Measurements from ENCODE around the gene LNPEP.

LNPEP gene

GRCh38 chr5:97070234-97070633 is 134.4 kb downstream of the LNPEP start:
- Histone ChIP-seq H3K27ac (ENCODE audit: low read depth, low read length) (no peak overlapping the region), H3K9me3 (ENCODE audit: control insufficient read depth in 1 of 2, low read length in 2 of 2) (no peaks in the 10 kb centered on the region), H3K4me1 (ENCODE audit: control insufficient read depth in 1 of 2, insufficient read depth in 2 of 2, low read length in 2 of 2) (no peaks in the 10 kb centered on the region), H3K9ac (ENCODE audit: low read depth in 1 of 2, low read length in 2 of 2) (no peak overlapping the region), H3K36me3 (ENCODE audit: control insufficient read depth in 1 of 2, insufficient read depth in 2 of 2, low read length in 2 of 2) (no peaks in the 10 kb centered on the region), H3K27me3 (ENCODE audit: control insufficient read depth in 1 of 2, insufficient read depth in 2 of 2, low read length in 2 of 2) (no peaks in the 10 kb centered on the region), H3K4me3 (ENCODE audit: low read depth in 1 of 2, low read length in 2 of 2) (no peak overlapping the region)

GRCh38 chr5:97071101-97071500 is 135.2 kb downstream of the LNPEP start:
- Histone ChIP-seq H3K36me3 (ENCODE audit: control insufficient read depth in 1 of 2, insufficient read depth in 2 of 2, low read length in 2 of 2) (no peaks in the 10 kb centered on the region), H3K27ac (ENCODE audit: low read depth, low read length) (no peak overlapping the region), H3K4me1 (ENCODE audit: control insufficient read depth in 1 of 2, insufficient read depth in 2 of 2, low read length in 2 of 2) (no peaks in the 10 kb centered on the region), H3K27me3 (ENCODE audit: control insufficient read depth in 1 of 2, insufficient read depth in 2 of 2, low read length in 2 of 2) (no peaks in the 10 kb centered on the region), H3K4me3 (ENCODE audit: low read depth in 1 of 2, low read length in 2 of 2) (no peak overlapping the region), H3K9me3 (ENCODE audit: control insufficient read depth in 1 of 2, low read length in 2 of 2) (no peaks in the 10 kb centered on the region), H3K9ac (ENCODE audit: low read depth in 1 of 2, low read length in 2 of 2) (no peak overlapping the region)

GRCh38 chr5:97071993-97072392 is 136.1 kb downstream of the LNPEP start:
- no peaks in the 10 kb centered on the region for H3K9me3 ChIP-seq (ENCODE audit: control insufficient read depth in 1 of 2, low read length in 2 of 2)
- H3K4me3 ChIP-seq (ENCODE audit: low read depth in 1 of 2, low read length in 2 of 2): no peak overlapping the region
- H3K36me3 ChIP-seq (ENCODE audit: control insufficient read depth in 1 of 2, insufficient read depth in 2 of 2, low read length in 2 of 2): no peaks in the 10 kb centered on the region
- no peak overlapping the region for H3K27ac ChIP-seq (ENCODE audit: low read depth, low read length)
- no peaks in the 10 kb centered on the region for H3K27me3 ChIP-seq (ENCODE audit: control insufficient read depth in 1 of 2, insufficient read depth in 2 of 2, low read length in 2 of 2)
- H3K9ac ChIP-seq (ENCODE audit: low read depth in 1 of 2, low read length in 2 of 2): no peak overlapping the region
- H3K4me1 ChIP-seq (ENCODE audit: control insufficient read depth in 1 of 2, insufficient read depth in 2 of 2, low read length in 2 of 2): no peaks in the 10 kb centered on the region

GRCh38 chr5:97072696-97073095 is 136.8 kb downstream of the LNPEP start:
- Histone ChIP-seq H3K9ac (ENCODE audit: low read depth in 1 of 2, low read length in 2 of 2) (no peak overlapping the region), H3K4me3 (ENCODE audit: low read depth in 1 of 2, low read length in 2 of 2) (no peak overlapping the region), H3K27me3 (ENCODE audit: control insufficient read depth in 1 of 2, insufficient read depth in 2 of 2, low read length in 2 of 2) (no peaks in the 10 kb centered on the region), H3K27ac (ENCODE audit: low read depth, low read length) (no peak overlapping the region), H3K9me3 (ENCODE audit: control insufficient read depth in 1 of 2, low read length in 2 of 2) (no peaks in the 10 kb centered on the region), H3K36me3 (ENCODE audit: control insufficient read depth in 1 of 2, insufficient read depth in 2 of 2, low read length in 2 of 2) (no peaks in the 10 kb centered on the region), H3K4me1 (ENCODE audit: control insufficient read depth in 1 of 2, insufficient read depth in 2 of 2, low read length in 2 of 2) (no peaks in the 10 kb centered on the region)

- Histone ChIP-seq H3K9me3 (ENCODE audit: control insufficient read depth in 1 of 2, low read length in 2 of 2) (no peaks in the 10 kb centered on the region), H3K36me3 (ENCODE audit: control insufficient read depth in 1 of 2, insufficient read depth in 2 of 2, low read length in 2 of 2) (no peaks in the 10 kb centered on the region), H3K9ac (ENCODE audit: low read depth in 1 of 2, low read length in 2 of 2) (no peak overlapping the region), H3K27me3 (ENCODE audit: control insufficient read depth in 1 of 2, insufficient read depth in 2 of 2, low read length in 2 of 2) (no peaks in the 10 kb centered on the region), H3K4me1 (ENCODE audit: control insufficient read depth in 1 of 2, insufficient read depth in 2 of 2, low read length in 2 of 2) (no peaks in the 10 kb centered on the region), H3K4me3 (ENCODE audit: low read depth in 1 of 2, low read length in 2 of 2) (no peak overlapping the region), H3K27ac (ENCODE audit: low read depth, low read length) (no peak overlapping the region)
These were observed 137.5 kb downstream of the LNPEP start for GRCh38 chr5:97073420-97073819.

- no peaks in the 10 kb centered on the region for H3K36me3 ChIP-seq (ENCODE audit: control insufficient read depth in 1 of 2, insufficient read depth in 2 of 2, low read length in 2 of 2)
- H3K27ac ChIP-seq (ENCODE audit: low read depth, low read length): no peak overlapping the region
- H3K9me3 ChIP-seq (ENCODE audit: control insufficient read depth in 1 of 2, low read length in 2 of 2): no peaks in the 10 kb centered on the region
- H3K4me3 ChIP-seq (ENCODE audit: low read depth in 1 of 2, low read length in 2 of 2): no peak overlapping the region
- no peaks in the 10 kb centered on the region for H3K27me3 ChIP-seq (ENCODE audit: control insufficient read depth in 1 of 2, insufficient read depth in 2 of 2, low read length in 2 of 2)
- H3K4me1 ChIP-seq (ENCODE audit: control insufficient read depth in 1 of 2, insufficient read depth in 2 of 2, low read length in 2 of 2): no peaks in the 10 kb centered on the region
- no peak overlapping the region for H3K9ac ChIP-seq (ENCODE audit: low read depth in 1 of 2, low read length in 2 of 2)
These were observed 139.1 kb downstream of the LNPEP start for GRCh38 chr5:97074859-97075489.

GRCh38 chr5:97075649-97076048 is 139.8 kb downstream of the LNPEP start:
- H3K36me3 ChIP-seq (ENCODE audit: control insufficient read depth in 1 of 2, insufficient read depth in 2 of 2, low read length in 2 of 2): no peaks in the 10 kb centered on the region
- no peaks in the 10 kb centered on the region for H3K9me3 ChIP-seq (ENCODE audit: control insufficient read depth in 1 of 2, low read length in 2 of 2)
- H3K27me3 ChIP-seq (ENCODE audit: control insufficient read depth in 1 of 2, insufficient read depth in 2 of 2, low read length in 2 of 2): no peaks in the 10 kb centered on the region
- H3K9ac ChIP-seq (ENCODE audit: low read depth in 1 of 2, low read length in 2 of 2): no peak overlapping the region
- no peaks in the 10 kb centered on the region for H3K4me1 ChIP-seq (ENCODE audit: control insufficient read depth in 1 of 2, insufficient read depth in 2 of 2, low read length in 2 of 2)
- H3K27ac ChIP-seq (ENCODE audit: low read depth, low read length): no peak overlapping the region
- H3K4me3 ChIP-seq (ENCODE audit: low read depth in 1 of 2, low read length in 2 of 2): no peak overlapping the region

GRCh38 chr5:97076098-97076497 is 140.2 kb downstream of the LNPEP start:
- Histone ChIP-seq H3K9ac (ENCODE audit: low read depth in 1 of 2, low read length in 2 of 2) (no peak overlapping the region), H3K27me3 (ENCODE audit: control insufficient read depth in 1 of 2, insufficient read depth in 2 of 2, low read length in 2 of 2) (no peaks in the 10 kb centered on the region), H3K9me3 (ENCODE audit: control insufficient read depth in 1 of 2, low read length in 2 of 2) (no peaks in the 10 kb centered on the region), H3K4me3 (ENCODE audit: low read depth in 1 of 2, low read length in 2 of 2) (no peak overlapping the region), H3K36me3 (ENCODE audit: control insufficient read depth in 1 of 2, insufficient read depth in 2 of 2, low read length in 2 of 2) (no peaks in the 10 kb centered on the region), H3K4me1 (ENCODE audit: control insufficient read depth in 1 of 2, insufficient read depth in 2 of 2, low read length in 2 of 2) (no peaks in the 10 kb centered on the region), H3K27ac (ENCODE audit: low read depth, low read length) (no peak overlapping the region)

- H3K9ac ChIP-seq (ENCODE audit: low read depth in 1 of 2, low read length in 2 of 2): no peak overlapping the region
- no peak overlapping the region for H3K27ac ChIP-seq (ENCODE audit: low read depth, low read length)
- H3K36me3 ChIP-seq (ENCODE audit: control insufficient read depth in 1 of 2, insufficient read depth in 2 of 2, low read length in 2 of 2): no peaks in the 10 kb centered on the region
- peaks cover 0 to 6% of the 10 kb centered on the region in 2 donors for H3K4me1 ChIP-seq (ENCODE audit: control insufficient read depth in 1 of 2, insufficient read depth in 2 of 2, low read length in 2 of 2)
- H3K27me3 ChIP-seq (ENCODE audit: control insufficient read depth in 1 of 2, insufficient read depth in 2 of 2, low read length in 2 of 2): no peaks in the 10 kb centered on the region
- H3K4me3 ChIP-seq (ENCODE audit: low read depth in 1 of 2, low read length in 2 of 2): no peak overlapping the region
- no peaks in the 10 kb centered on the region for H3K9me3 ChIP-seq (ENCODE audit: control insufficient read depth in 1 of 2, low read length in 2 of 2)
These were observed 141.4 kb downstream of the LNPEP start for GRCh38 chr5:97077246-97077645.

- peaks cover 0 to 7% of the 10 kb centered on the region in 2 donors for H3K4me1 ChIP-seq (ENCODE audit: control insufficient read depth in 1 of 2, insufficient read depth in 2 of 2, low read length in 2 of 2)
- H3K27ac ChIP-seq (ENCODE audit: low read depth, low read length): no peak overlapping the region
- H3K27me3 ChIP-seq (ENCODE audit: control insufficient read depth in 1 of 2, insufficient read depth in 2 of 2, low read length in 2 of 2): no peaks in the 10 kb centered on the region
- no peak overlapping the region for H3K4me3 ChIP-seq (ENCODE audit: low read depth in 1 of 2, low read length in 2 of 2)
- no peaks in the 10 kb centered on the region for H3K36me3 ChIP-seq (ENCODE audit: control insufficient read depth in 1 of 2, insufficient read depth in 2 of 2, low read length in 2 of 2)
- H3K9ac ChIP-seq (ENCODE audit: low read depth in 1 of 2, low read length in 2 of 2): no peak overlapping the region
- H3K9me3 ChIP-seq (ENCODE audit: control insufficient read depth in 1 of 2, low read length in 2 of 2): no peaks in the 10 kb centered on the region
These were observed 143.3 kb downstream of the LNPEP start for GRCh38 chr5:97078958-97079743.

All from duodenal mucosa (tissue), 2 donors.